CD4-positive, alpha-beta T cell (primary cell): ENCODE data around the gene FAM241A. TPM values are rescaled to one million over a fixed set of nuclear protein-coding genes. Genes with fewer than 3 reads are reported as not detected.

Experiments
- ATAC-seq: fragments of 200-7000 bp; cut with Tn5 transposase; one replicate; pipeline ENCODE4 v1.10.0; 2022; ENCODE audit warnings: mild to moderate bottlenecking; ENCODE audit not compliant: poor library complexity
- CTCF ChIA-PET: fragments of 350-600 bp; sonication (Branson Sonifier 250); formaldehyde crosslinking; loops from one replicate; lab custom pipeline; 2021; ENCODE audit warnings: antibody characterized with exemption, inconsistent platforms; lab: Charles Lee
- POLR2A ChIA-PET: fragments of 350-600 bp; sonication (Branson Sonifier 250); formaldehyde crosslinking; loops from one replicate; lab custom pipeline; 2021; ENCODE audit warnings: antibody characterized with exemption, inconsistent platforms; lab: Charles Lee
- DNase-seq, 14 experiments: peaks; one replicate each; pipeline ENCODE4 v3.0.0-alpha.2; 2013 to 2020; ENCODE audit warnings: mixed read lengths in 2 of 14
- H3K27ac ChIP-seq, 2 donors: one replicate each; pipeline versions ENCODE4 v1.5.1 to v1.7.0; 2013; ENCODE audit warnings: low read length in 2 of 2, low read depth in 1 of 2, mild to moderate bottlenecking in 1 of 2
- H3K27me3 ChIP-seq, 2 experiments: 1 replicate in 1 of 2; 2 replicates in 1 of 2; pipeline versions ENCODE4 v1.6.1 to v1.7.0; 2013; ENCODE audit warnings: low read length in 2 of 2, control low read depth in 1 of 2, mild to moderate bottlenecking in 1 of 2, moderate library complexity in 1 of 2; ENCODE audit not compliant: insufficient read depth in 2 of 2, control insufficient read depth in 1 of 2
- H3K36me3 ChIP-seq: one replicate; pipeline ENCODE4 v1.6.1; 2013; ENCODE audit warnings: low read length, control low read depth; ENCODE audit not compliant: insufficient read depth
- H3K4me1 ChIP-seq: one replicate; pipeline ENCODE4 v1.6.1; 2013; ENCODE audit warnings: low read length, control low read depth; ENCODE audit not compliant: insufficient read depth
- H3K4me3 ChIP-seq: one replicate; pipeline ENCODE4 v1.5.1; 2013; ENCODE audit warnings: mild to moderate bottlenecking, low read length, moderate library complexity
- H3K9me3 ChIP-seq, 2 experiments: 1 replicate in 1 of 2; 2 replicates in 1 of 2; pipeline versions ENCODE4 v1.6.1 to v1.7.0; 2013; ENCODE audit warnings: low read length in 2 of 2, mild to moderate bottlenecking in 2 of 2, control low read depth in 1 of 2, moderate library complexity in 1 of 2; ENCODE audit not compliant: control insufficient read depth in 1 of 2, insufficient read depth in 1 of 2
- H3K27ac Mint-ChIP-seq: one replicate; pipeline ENCODE4 v1.8.0; 2020; ENCODE audit warnings: mixed read lengths
- H3K27me3 Mint-ChIP-seq: one replicate; pipeline ENCODE4 v1.8.0; 2021; ENCODE audit warnings: mixed read lengths
- H3K36me3 Mint-ChIP-seq: one replicate; pipeline ENCODE4 v1.8.0; 2021; ENCODE audit warnings: low read depth, mixed read lengths
- H3K4me1 Mint-ChIP-seq: one replicate; pipeline ENCODE4 v1.8.0; 2021; ENCODE audit warnings: low read depth, mixed read lengths
- H3K4me3 Mint-ChIP-seq: one replicate; pipeline ENCODE4 v1.8.0; 2020; ENCODE audit warnings: mild to moderate bottlenecking, mixed read lengths
- H3K9me3 Mint-ChIP-seq: one replicate; pipeline ENCODE4 v1.8.0; 2020; ENCODE audit warnings: mixed read lengths
- CTCF ChIP-seq: fragments of 200-600 bp; IDR thresholded peaks from one replicate; pipeline ENCODE4 v1.8.0; 2022; ENCODE audit warnings: antibody characterized with exemption, mild to moderate bottlenecking
- intact Hi-C, 2 experiments: fragments of 100-400 bp; cut with DNase I in 1 of 2; cut with micrococcal nuclease in 1 of 2; formaldehyde crosslinking; loops; one replicate each; pipeline versions ENCODE4 v1.15.1 to v1.9.0; 2023 to 2025; cut with DNase I, micrococcal nuclease
- total RNA-seq, 174 experiments: library from RNA in 2 of 174; stranded (reverse) in 2 of 174; gene quantifications; one replicate each; pipeline ENCODE4 v1.2.3 and lab custom pipeline; 2021 to 2026

FAM241A gene
- total RNA-seq, 2 experiments from 2014 or later: 0.74 to 1.1 TPM

DNA sequence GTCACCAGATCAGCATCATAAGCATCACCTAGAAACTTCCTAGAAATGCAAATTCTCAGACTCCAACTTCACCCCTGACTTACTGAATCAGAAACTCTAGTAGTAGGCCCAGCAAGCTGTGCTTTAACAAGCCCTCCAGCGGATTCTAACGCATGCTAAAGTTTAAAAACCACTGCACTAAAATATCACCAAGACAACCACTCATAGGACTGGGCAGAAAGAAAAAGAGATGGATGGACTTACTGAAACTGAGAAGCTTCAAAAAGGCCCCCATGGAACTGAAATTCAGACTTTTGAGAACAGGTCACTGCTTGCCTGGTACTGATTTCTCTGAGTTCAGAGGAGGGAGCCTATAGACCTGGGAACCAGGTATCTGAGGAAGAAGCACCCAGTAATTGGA lies 40.1 kb downstream of the FAM241A start:
- Histone ChIP-seq H3K27ac (no peak overlapping the region), H3K4me3 (no peak overlapping the region), H3K27me3 (no peaks in the 10 kb centered on the region), H3K9me3 (no peaks in the 10 kb centered on the region), H3K36me3 (no peaks in the 10 kb centered on the region), H3K4me1 (no peaks in the 10 kb centered on the region)
- Mint-ChIP-seq H3K27me3 (no peaks in the 10 kb centered on the region), H3K27ac (no peak overlapping the region), H3K9me3 (no peaks in the 10 kb centered on the region), H3K4me3 (no peak overlapping the region), H3K4me1 (peaks cover 41% of the 10 kb centered on the region), H3K36me3 (peaks cover 15% of the 10 kb centered on the region)
- ATAC-seq (no peak), DNase-seq (no peak)
- intact Hi-C loops: no loop called here
- ChIA-PET CTCF (no interaction called here), POLR2A (no interaction called here)
- no peak for TF ChIP-seq CTCF

- H3K27ac Mint-ChIP-seq: no peak overlapping the region
- no peak overlapping the region for H3K27ac ChIP-seq
- POLR2A ChIA-PET: no interaction called here
- no peaks in the 10 kb centered on the region for H3K27me3 ChIP-seq
- no peak for ATAC-seq
- H3K9me3 Mint-ChIP-seq: no peaks in the 10 kb centered on the region
- CTCF ChIA-PET: no interaction called here
- intact Hi-C loops: no loop called here
- H3K36me3 ChIP-seq: no peaks in the 10 kb centered on the region
- peaks cover 35% of the 10 kb centered on the region for H3K4me1 Mint-ChIP-seq
- no peak overlapping the region for H3K4me3 ChIP-seq
- peak in 1 of 14 experiments; percentile 9 for DNase-seq
- no peak for TF ChIP-seq CTCF
- no peak overlapping the region for H3K4me3 Mint-ChIP-seq
- H3K4me1 ChIP-seq: no peaks in the 10 kb centered on the region
- H3K9me3 ChIP-seq: no peaks in the 10 kb centered on the region
- H3K27me3 Mint-ChIP-seq: no peaks in the 10 kb centered on the region
- H3K36me3 Mint-ChIP-seq: peaks cover 15% of the 10 kb centered on the region
These were observed 40.8 kb downstream of the FAM241A start for GRCh38 chr4:112185740-112186670.

DNA sequence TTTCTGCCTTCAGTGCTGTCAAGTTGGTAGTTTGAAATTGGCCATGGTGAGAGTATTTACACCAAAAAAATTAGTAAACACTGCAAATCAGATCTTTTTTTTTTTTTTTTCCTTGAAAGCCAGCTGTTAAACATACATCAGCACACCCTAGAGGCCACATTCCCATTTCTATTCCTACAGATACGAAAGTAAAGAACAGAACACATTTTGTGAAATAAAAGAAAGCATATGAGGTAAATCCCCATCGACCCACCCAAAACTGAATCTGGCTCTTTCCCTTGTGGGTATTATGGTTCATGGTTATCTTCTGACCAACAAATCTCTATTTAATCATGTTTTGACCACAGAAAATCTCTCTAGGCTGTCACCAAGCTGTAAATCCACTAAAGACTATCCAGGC lies 44.5 kb downstream of the FAM241A start:
- ChIA-PET CTCF (interaction anchor here (1.8 kb wide), 1 partner anchor 9 kb away, joined by 7 read pairs; no protein-coding TSS in a partner anchor), POLR2A (interaction anchor here (1.4 kb wide), 1 partner anchor 13 kb away, joined by 3 read pairs; no protein-coding TSS in a partner anchor)
- no peaks in the 10 kb centered on the region for H3K9me3 Mint-ChIP-seq
- no peaks in the 10 kb centered on the region for H3K27me3 ChIP-seq
- H3K4me1 ChIP-seq: no peaks in the 10 kb centered on the region
- no peaks in the 10 kb centered on the region for H3K4me1 Mint-ChIP-seq
- TF ChIP-seq CTCF: no peak
- peak in 2 of 14 experiments; percentile 16 to 22 for DNase-seq
- H3K36me3 Mint-ChIP-seq: peaks cover 15% of the 10 kb centered on the region
- H3K27ac Mint-ChIP-seq: no peak overlapping the region
- ATAC-seq: no peak
- no peaks in the 10 kb centered on the region for H3K9me3 ChIP-seq
- H3K36me3 ChIP-seq: no peaks in the 10 kb centered on the region
- intact Hi-C loops: no loop called here
- no peak overlapping the region for H3K27ac ChIP-seq
- no peak overlapping the region for H3K4me3 Mint-ChIP-seq
- H3K27me3 Mint-ChIP-seq: no peaks in the 10 kb centered on the region
- H3K4me3 ChIP-seq: no peak overlapping the region
